Measurements from ENCODE around the gene ANXA6. TPM values are rescaled to one million over a fixed set of nuclear protein-coding genes. Genes with fewer than 3 reads are reported as not detected.

The ANXA6 gene
- polyA plus RNA-seq, 4 donors = 7.2 to 74.9 (median 46.7) TPM

GRCh38 chr5:151184316-151185042 is 26.9 kb upstream of the ANXA6 start:
- Histone ChIP-seq H3K27me3 (ENCODE audit: control insufficient read depth in 3 of 3, insufficient read depth in 3 of 3, low read length in 3 of 3) (no peaks in the 10 kb centered on the region), H3K4me3 (ENCODE audit: low read depth in 1 of 3, low read length in 3 of 3) (no peak overlapping the region), H3K4me1 (ENCODE audit: control insufficient read depth in 3 of 3, insufficient read depth in 2 of 3, low read depth in 1 of 3, low read length in 2 of 3) (no peaks in the 10 kb centered on the region), H3K9me3 (ENCODE audit: control insufficient read depth in 2 of 2, insufficient read depth in 1 of 2, low read depth in 1 of 2, low read length in 1 of 2) (no peaks in the 10 kb centered on the region), H3K27ac (ENCODE audit: low read depth in 1 of 3, low read length in 2 of 3) (no peak overlapping the region), H3K36me3 (ENCODE audit: control insufficient read depth in 3 of 3, insufficient read depth in 2 of 3, low read depth in 1 of 3, low read length in 3 of 3) (peaks cover 0 to 50% (median 0%) of the 10 kb centered on the region in 3 donors)
- 85 to 91% (median 88%) methylated on average over 10 of the region's 10 CpGs for WGBS, 3 donors
- no peak for DNase-seq
- no peak for FAIRE-seq

GRCh38 chr5:151183456-151184245 is 26.1 kb upstream of the ANXA6 start:
- 89 to 99% (median 95%) methylated on average over 1 to 7 of the region's 7 CpGs for WGBS, 3 donors
- no peak for DNase-seq
- Histone ChIP-seq H3K36me3 (ENCODE audit: control insufficient read depth in 3 of 3, insufficient read depth in 2 of 3, low read depth in 1 of 3, low read length in 3 of 3) (peaks cover 0 to 50% (median 0%) of the 10 kb centered on the region in 3 donors), H3K27ac (ENCODE audit: low read depth in 1 of 3, low read length in 2 of 3) (no peak overlapping the region), H3K4me1 (ENCODE audit: control insufficient read depth in 3 of 3, insufficient read depth in 2 of 3, low read depth in 1 of 3, low read length in 2 of 3) (no peaks in the 10 kb centered on the region), H3K9me3 (ENCODE audit: control insufficient read depth in 2 of 2, insufficient read depth in 1 of 2, low read depth in 1 of 2, low read length in 1 of 2) (no peaks in the 10 kb centered on the region), H3K27me3 (ENCODE audit: control insufficient read depth in 3 of 3, insufficient read depth in 3 of 3, low read length in 3 of 3) (no peaks in the 10 kb centered on the region), H3K4me3 (ENCODE audit: low read depth in 1 of 3, low read length in 3 of 3) (no peak overlapping the region)
- no peak for FAIRE-seq

- Histone ChIP-seq H3K4me1 (ENCODE audit: control insufficient read depth in 3 of 3, insufficient read depth in 2 of 3, low read depth in 1 of 3, low read length in 2 of 3) (no peaks in the 10 kb centered on the region), H3K9me3 (ENCODE audit: control insufficient read depth in 2 of 2, insufficient read depth in 1 of 2, low read depth in 1 of 2, low read length in 1 of 2) (no peaks in the 10 kb centered on the region), H3K36me3 (ENCODE audit: control insufficient read depth in 3 of 3, insufficient read depth in 2 of 3, low read depth in 1 of 3, low read length in 3 of 3) (peaks cover 0 to 52% (median 0%) of the 10 kb centered on the region in 3 donors), H3K4me3 (ENCODE audit: low read depth in 1 of 3, low read length in 3 of 3) (no peak overlapping the region), H3K27me3 (ENCODE audit: control insufficient read depth in 3 of 3, insufficient read depth in 3 of 3, low read length in 3 of 3) (no peaks in the 10 kb centered on the region), H3K27ac (ENCODE audit: low read depth in 1 of 3, low read length in 2 of 3) (no peak overlapping the region)
- DNase-seq (no peak), FAIRE-seq (no peak)
- WGBS, 3 donors = 88 to 95% (median 91%) methylated on average over 8 of the region's 8 CpGs
These were observed 25.4 kb upstream of the ANXA6 start for GRCh38 chr5:151182976-151183375.

- H3K4me3 ChIP-seq (ENCODE audit: low read depth in 1 of 3, low read length in 3 of 3) = no peak overlapping the region
- no peak overlapping the region for H3K27ac ChIP-seq (ENCODE audit: low read depth in 1 of 3, low read length in 2 of 3)
- no peak for FAIRE-seq
- 89 to 91% (median 90%) methylated on average over 4 of the region's 4 CpGs for WGBS, 3 donors
- no peaks in the 10 kb centered on the region for H3K27me3 ChIP-seq (ENCODE audit: control insufficient read depth in 3 of 3, insufficient read depth in 3 of 3, low read length in 3 of 3)
- no peaks in the 10 kb centered on the region for H3K4me1 ChIP-seq (ENCODE audit: control insufficient read depth in 3 of 3, insufficient read depth in 2 of 3, low read depth in 1 of 3, low read length in 2 of 3)
- peaks cover 0 to 51% (median 0%) of the 10 kb centered on the region in 3 donors for H3K36me3 ChIP-seq (ENCODE audit: control insufficient read depth in 3 of 3, insufficient read depth in 2 of 3, low read depth in 1 of 3, low read length in 3 of 3)
- no peak for DNase-seq
- H3K9me3 ChIP-seq (ENCODE audit: control insufficient read depth in 2 of 2, insufficient read depth in 1 of 2, low read depth in 1 of 2, low read length in 1 of 2) = no peaks in the 10 kb centered on the region
These were observed 24.9 kb upstream of the ANXA6 start for GRCh38 chr5:151182524-151182900.

GRCh38 chr5:151181818-151182523 is 24.4 kb upstream of the ANXA6 start:
- H3K27me3 ChIP-seq (ENCODE audit: control insufficient read depth in 3 of 3, insufficient read depth in 3 of 3, low read length in 3 of 3) = no peaks in the 10 kb centered on the region
- H3K27ac ChIP-seq (ENCODE audit: low read depth in 1 of 3, low read length in 2 of 3) = no peak overlapping the region
- 78 to 81% (median 78%) methylated on average over 4 of the region's 4 CpGs for WGBS, 3 donors
- H3K4me1 ChIP-seq (ENCODE audit: control insufficient read depth in 3 of 3, insufficient read depth in 2 of 3, low read depth in 1 of 3, low read length in 2 of 3) = no peaks in the 10 kb centered on the region
- no peak overlapping the region for H3K4me3 ChIP-seq (ENCODE audit: low read depth in 1 of 3, low read length in 3 of 3)
- DNase-seq (no peak), FAIRE-seq (no peak)
- H3K9me3 ChIP-seq (ENCODE audit: control insufficient read depth in 2 of 2, insufficient read depth in 1 of 2, low read depth in 1 of 2, low read length in 1 of 2) = no peaks in the 10 kb centered on the region
- H3K36me3 ChIP-seq (ENCODE audit: control insufficient read depth in 3 of 3, insufficient read depth in 2 of 3, low read depth in 1 of 3, low read length in 3 of 3) = peaks cover 0 to 46% (median 0%) of the 10 kb centered on the region in 3 donors

- H3K4me1 ChIP-seq (ENCODE audit: control insufficient read depth in 3 of 3, insufficient read depth in 2 of 3, low read depth in 1 of 3, low read length in 2 of 3) = no peaks in the 10 kb centered on the region
- DNase-seq (no peak), FAIRE-seq (no peak)
- WGBS, 3 donors = 75 to 90% (median 83%) methylated on average over 6 of the region's 6 CpGs
- no peak overlapping the region for H3K4me3 ChIP-seq (ENCODE audit: low read depth in 1 of 3, low read length in 3 of 3)
- H3K36me3 ChIP-seq (ENCODE audit: control insufficient read depth in 3 of 3, insufficient read depth in 2 of 3, low read depth in 1 of 3, low read length in 3 of 3) = peaks cover 0 to 34% (median 0%) of the 10 kb centered on the region in 3 donors
- H3K9me3 ChIP-seq (ENCODE audit: control insufficient read depth in 2 of 2, insufficient read depth in 1 of 2, low read depth in 1 of 2, low read length in 1 of 2) = no peaks in the 10 kb centered on the region
- no peak overlapping the region for H3K27ac ChIP-seq (ENCODE audit: low read depth in 1 of 3, low read length in 2 of 3)
- H3K27me3 ChIP-seq (ENCODE audit: control insufficient read depth in 3 of 3, insufficient read depth in 3 of 3, low read length in 3 of 3) = no peaks in the 10 kb centered on the region
These were observed 22.7 kb upstream of the ANXA6 start for GRCh38 chr5:151180291-151180690.

- Histone ChIP-seq H3K27me3 (ENCODE audit: control insufficient read depth in 3 of 3, insufficient read depth in 3 of 3, low read length in 3 of 3) (no peaks in the 10 kb centered on the region), H3K36me3 (ENCODE audit: control insufficient read depth in 3 of 3, insufficient read depth in 2 of 3, low read depth in 1 of 3, low read length in 3 of 3) (peaks cover 0 to 27% (median 0%) of the 10 kb centered on the region in 3 donors), H3K27ac (ENCODE audit: low read depth in 1 of 3, low read length in 2 of 3) (no peak overlapping the region), H3K9me3 (ENCODE audit: control insufficient read depth in 2 of 2, insufficient read depth in 1 of 2, low read depth in 1 of 2, low read length in 1 of 2) (no peaks in the 10 kb centered on the region), H3K4me3 (ENCODE audit: low read depth in 1 of 3, low read length in 3 of 3) (no peak overlapping the region), H3K4me1 (ENCODE audit: control insufficient read depth in 3 of 3, insufficient read depth in 2 of 3, low read depth in 1 of 3, low read length in 2 of 3) (no peaks in the 10 kb centered on the region)
- DNase-seq (no peak), FAIRE-seq (no peak)
- 92 to 94% (median 93%) methylated on average over 4 of the region's 4 CpGs for WGBS, 3 donors
These were observed 21.9 kb upstream of the ANXA6 start for GRCh38 chr5:151179489-151179840.

GRCh38 chr5:151178777-151179488 is 21.4 kb upstream of the ANXA6 start:
- no peaks in the 10 kb centered on the region for H3K27me3 ChIP-seq (ENCODE audit: control insufficient read depth in 3 of 3, insufficient read depth in 3 of 3, low read length in 3 of 3)
- FAIRE-seq (no peak), DNase-seq (no peak)
- WGBS, 3 donors = 85 to 95% (median 86%) methylated on average over 5 of the region's 5 CpGs
- no peak overlapping the region for H3K4me3 ChIP-seq (ENCODE audit: low read depth in 1 of 3, low read length in 3 of 3)
- no peaks in the 10 kb centered on the region for H3K9me3 ChIP-seq (ENCODE audit: control insufficient read depth in 2 of 2, insufficient read depth in 1 of 2, low read depth in 1 of 2, low read length in 1 of 2)
- H3K4me1 ChIP-seq (ENCODE audit: control insufficient read depth in 3 of 3, insufficient read depth in 2 of 3, low read depth in 1 of 3, low read length in 2 of 3) = no peaks in the 10 kb centered on the region
- no peak overlapping the region for H3K27ac ChIP-seq (ENCODE audit: low read depth in 1 of 3, low read length in 2 of 3)
- peaks cover 0 to 23% (median 0%) of the 10 kb centered on the region in 3 donors for H3K36me3 ChIP-seq (ENCODE audit: control insufficient read depth in 3 of 3, insufficient read depth in 2 of 3, low read depth in 1 of 3, low read length in 3 of 3)
